ENCODE measurements around the gene GPR157.
"Not testable (repeated sequence)": the region's sequence is repeated elsewhere in the genome, so short reads cannot be mapped to it uniquely, and the experiment has no call there.

The GPR157 gene

DNA sequence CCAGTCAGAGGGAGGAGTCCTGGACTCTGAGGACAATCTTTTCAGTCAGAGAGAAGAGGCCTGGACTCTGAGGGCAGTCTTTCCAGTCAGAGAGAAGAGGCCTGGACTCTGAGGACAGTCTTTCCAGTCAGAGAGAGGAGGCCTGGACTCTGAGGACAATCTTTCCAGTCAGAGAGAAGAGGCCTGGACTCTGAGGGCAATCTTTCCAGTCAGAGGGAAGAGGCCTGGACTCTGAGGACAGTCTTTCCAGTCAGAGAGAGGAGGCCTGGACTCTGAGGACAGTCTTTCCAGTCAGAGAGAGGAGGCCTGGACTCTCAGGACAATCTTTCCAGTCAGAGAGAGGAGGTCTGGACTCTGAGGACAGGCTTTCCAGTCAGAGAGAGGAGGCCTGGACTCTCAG lies 26.5 kb upstream of the GPR157 start:
- not testable (repeated sequence) for H3K36me3 Mint-ChIP-seq (ENCODE audit: insufficient read depth); ATAC-seq (replicated peaks); H3K4me3 Mint-ChIP-seq; DNase-seq; H3K9me3 Mint-ChIP-seq; H3K4me1 Mint-ChIP-seq (ENCODE audit: low read depth in 2 of 2); H3K27ac Mint-ChIP-seq
- H3K27me3 Mint-ChIP-seq = peaks cover 0 to 15% of the 10 kb centered on the region in 2 donors

DNA sequence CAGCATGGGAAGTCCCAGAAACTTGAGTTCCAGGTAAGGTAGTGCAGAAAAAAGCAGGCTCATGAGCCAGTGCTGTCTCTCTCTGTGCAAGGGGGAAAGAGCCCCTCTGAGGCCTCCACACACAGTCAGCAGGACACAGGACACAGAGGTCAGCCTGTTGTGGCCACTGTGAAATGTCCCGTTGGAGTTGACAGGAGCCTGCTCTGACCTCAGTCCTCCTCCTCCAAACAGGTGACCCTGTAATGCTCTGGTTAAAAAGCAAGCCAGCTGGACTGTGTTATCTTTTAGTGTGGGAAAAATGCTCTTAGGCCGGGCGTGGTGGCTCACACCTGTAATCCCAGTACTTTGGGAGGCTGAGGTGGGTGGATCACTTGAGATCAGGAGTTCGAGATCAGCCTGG lies 24.2 kb upstream of the GPR157 start:
- no peak for ATAC-seq (replicated peaks)
- H3K27ac Mint-ChIP-seq = no peak overlapping the region
- no peak overlapping the region for H3K4me3 Mint-ChIP-seq
- peaks cover 5 to 23% of the 10 kb centered on the region in 2 donors for H3K27me3 Mint-ChIP-seq
- H3K4me1 Mint-ChIP-seq (ENCODE audit: low read depth in 2 of 2) = no peaks in the 10 kb centered on the region
- no peaks in the 10 kb centered on the region for H3K9me3 Mint-ChIP-seq
- H3K36me3 Mint-ChIP-seq (ENCODE audit: insufficient read depth) = peaks cover 4% of the 10 kb centered on the region
- no peak for DNase-seq

DNA sequence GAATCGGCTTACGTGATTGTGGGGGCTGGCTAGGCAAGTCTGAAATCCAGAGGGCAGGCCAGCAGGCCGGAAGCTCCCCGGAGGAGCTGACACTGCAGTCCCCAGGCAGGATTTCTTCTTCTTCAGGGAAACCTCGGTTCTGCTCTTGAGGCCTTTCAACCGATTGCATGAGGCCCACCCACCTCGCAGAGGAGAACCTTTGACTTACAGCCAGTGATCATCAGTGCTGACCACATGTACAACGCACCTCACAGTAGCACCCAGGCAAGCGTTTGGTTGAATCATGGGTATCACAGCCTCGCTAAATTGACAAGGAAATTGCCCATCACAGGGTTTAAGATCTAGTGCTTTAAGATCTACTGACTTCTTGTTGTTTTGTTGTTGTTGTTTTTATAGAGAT lies 23.6 kb upstream of the GPR157 start:
- H3K9me3 Mint-ChIP-seq = no peaks in the 10 kb centered on the region
- H3K27me3 Mint-ChIP-seq = peaks cover 5 to 20% of the 10 kb centered on the region in 2 donors
- H3K4me3 Mint-ChIP-seq = no peak overlapping the region
- H3K36me3 Mint-ChIP-seq (ENCODE audit: insufficient read depth) = peaks cover 4% of the 10 kb centered on the region
- no peak for DNase-seq
- ATAC-seq (replicated peaks) = no peak
- no peaks in the 10 kb centered on the region for H3K4me1 Mint-ChIP-seq (ENCODE audit: low read depth in 2 of 2)
- H3K27ac Mint-ChIP-seq = no peak overlapping the region

DNA sequence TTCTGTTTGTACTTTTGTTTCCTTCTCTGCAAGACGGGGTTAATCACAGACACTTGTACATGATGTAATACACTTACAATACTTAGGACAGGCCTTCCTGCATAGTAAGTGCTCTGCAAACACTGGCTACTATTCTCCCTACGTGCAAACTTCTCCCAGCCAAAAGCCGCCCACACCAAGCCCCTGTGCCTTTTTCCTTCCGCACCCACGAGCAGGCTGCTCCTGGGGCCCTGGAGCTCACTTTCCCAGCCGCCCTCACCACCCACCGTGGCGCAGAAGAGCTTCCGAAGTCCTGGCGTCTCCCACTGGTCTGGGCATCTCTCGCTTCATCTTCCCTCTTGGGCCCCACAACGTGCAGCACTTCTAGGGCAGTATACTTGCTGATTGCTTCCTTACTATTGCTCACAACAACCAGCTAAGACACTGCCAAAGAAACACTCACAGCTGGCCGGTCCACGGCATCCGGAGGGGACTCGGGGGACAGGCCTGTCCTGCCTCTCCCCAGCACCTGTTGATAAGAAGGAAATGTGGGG lies 22.5 kb upstream of the GPR157 start:
- Mint-ChIP-seq H3K9me3 (no peaks in the 10 kb centered on the region), H3K4me3 (no peak overlapping the region), H3K27ac (no peak overlapping the region), H3K27me3 (peaks cover 5 to 8% of the 10 kb centered on the region in 2 donors), H3K4me1 (ENCODE audit: low read depth in 2 of 2) (no peaks in the 10 kb centered on the region), H3K36me3 (ENCODE audit: insufficient read depth) (peaks cover 4% of the 10 kb centered on the region)
- ATAC-seq (replicated peaks) (no peak), DNase-seq (no peak)

DNA sequence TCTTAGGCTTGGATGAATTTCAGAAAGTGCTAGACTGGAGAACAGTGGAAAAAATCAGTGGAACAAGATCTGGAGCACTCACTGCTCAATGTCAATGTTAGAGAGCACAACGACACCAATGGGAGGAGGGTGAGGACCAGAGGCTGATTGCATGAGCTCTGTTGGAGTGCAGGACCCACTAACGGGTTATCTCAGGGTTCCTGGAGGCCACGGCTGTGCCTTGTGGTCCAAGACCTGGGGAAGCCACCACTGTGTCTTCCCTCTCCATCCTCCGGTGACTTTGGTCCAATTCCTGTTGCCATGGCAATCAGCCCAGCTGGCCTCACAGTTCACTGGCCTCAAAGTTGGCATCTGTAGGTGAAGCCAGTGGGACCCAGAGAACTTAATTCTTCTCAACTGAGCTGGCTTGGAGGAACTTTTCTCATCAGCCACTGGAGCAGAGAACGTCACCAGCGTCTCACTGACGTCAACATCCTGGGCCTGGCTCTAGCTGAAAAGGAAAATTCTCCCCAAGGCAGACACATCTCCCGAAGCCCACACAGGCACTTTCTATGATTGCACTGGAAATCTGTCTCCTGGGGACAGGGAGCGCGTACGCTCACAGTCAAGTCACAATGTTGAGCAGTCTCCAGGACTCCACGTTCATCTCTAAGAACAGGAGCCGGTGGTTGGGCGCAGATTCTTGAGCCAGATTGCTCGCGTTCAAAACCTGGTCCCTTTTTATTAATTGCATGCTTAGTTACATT lies 21.9 kb upstream of the GPR157 start:
- ATAC-seq (replicated peaks) (no peak), DNase-seq (no peak)
- Mint-ChIP-seq H3K4me1 (ENCODE audit: low read depth in 2 of 2) (no peaks in the 10 kb centered on the region), H3K9me3 (no peaks in the 10 kb centered on the region), H3K4me3 (no peak overlapping the region), H3K36me3 (ENCODE audit: insufficient read depth) (peaks cover 4% of the 10 kb centered on the region), H3K27me3 (peaks cover 5 to 8% of the 10 kb centered on the region in 2 donors), H3K27ac (no peak overlapping the region)

DNA sequence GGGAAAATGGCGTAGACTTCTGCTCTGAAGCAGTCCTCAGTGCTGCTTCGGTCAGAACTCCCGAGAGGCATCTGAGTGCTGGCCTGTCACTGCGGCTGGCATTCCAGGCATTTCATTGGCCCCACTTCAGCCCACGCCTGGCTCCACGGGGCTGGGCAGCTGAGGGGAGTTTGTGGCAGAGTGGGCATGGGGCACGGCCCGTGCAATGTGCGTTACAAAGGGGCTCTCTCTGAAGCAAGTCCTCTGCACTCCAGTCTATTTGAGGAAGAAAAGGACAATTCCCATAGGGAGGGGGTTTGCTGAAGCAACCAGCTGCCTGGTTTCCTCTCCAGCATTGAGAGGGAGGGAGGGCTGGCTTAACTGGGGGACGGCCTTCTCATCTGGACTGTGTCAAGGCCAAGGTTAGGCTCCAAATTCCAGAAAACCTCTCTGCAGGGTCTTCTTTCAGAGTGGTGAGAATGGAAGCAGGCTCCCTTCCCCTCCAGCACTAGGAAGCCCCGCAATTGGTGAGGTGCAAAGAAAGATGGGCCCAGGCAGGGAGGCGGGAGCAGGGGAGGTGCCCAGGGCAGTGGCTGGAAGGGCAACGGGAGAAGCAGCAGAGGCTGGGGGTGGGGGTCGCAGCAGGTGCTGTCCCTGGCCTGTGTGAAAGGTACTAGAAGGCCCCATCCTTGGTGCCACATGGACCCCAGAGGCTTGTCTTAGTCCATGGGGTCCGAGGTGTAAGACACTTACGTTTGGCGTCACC lies 21.1 kb upstream of the GPR157 start:
- H3K27ac Mint-ChIP-seq = no peak overlapping the region
- H3K9me3 Mint-ChIP-seq = no peaks in the 10 kb centered on the region
- peaks cover 5 to 8% of the 10 kb centered on the region in 2 donors for H3K27me3 Mint-ChIP-seq
- DNase-seq = no peak
- no peaks in the 10 kb centered on the region for H3K4me1 Mint-ChIP-seq (ENCODE audit: low read depth in 2 of 2)
- no peak overlapping the region for H3K4me3 Mint-ChIP-seq
- peaks cover 4% of the 10 kb centered on the region for H3K36me3 Mint-ChIP-seq (ENCODE audit: insufficient read depth)
- no peak for ATAC-seq (replicated peaks)

DNA sequence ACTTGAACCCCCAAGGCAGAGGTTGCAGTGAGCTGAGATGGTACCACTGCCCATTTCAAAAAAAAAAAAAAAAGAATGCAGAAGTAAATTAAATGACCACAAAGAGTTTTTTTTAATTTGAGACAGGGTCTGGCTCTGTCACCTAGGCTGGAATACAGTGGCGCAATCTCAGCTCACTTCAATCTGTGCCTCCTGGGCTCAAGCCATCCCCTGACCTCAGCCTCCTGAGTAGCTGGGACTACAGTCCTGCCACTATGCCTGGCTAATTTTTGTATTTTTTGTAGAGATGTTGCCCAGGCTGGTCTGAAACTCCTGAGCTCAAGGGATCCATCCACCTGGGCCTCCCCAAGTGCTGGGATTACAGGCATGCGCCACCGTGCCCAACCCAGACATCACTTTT lies 20.2 kb upstream of the GPR157 start:
- no peaks in the 10 kb centered on the region for H3K9me3 Mint-ChIP-seq
- H3K27me3 Mint-ChIP-seq = peaks cover 5 to 8% of the 10 kb centered on the region in 2 donors
- H3K4me1 Mint-ChIP-seq (ENCODE audit: low read depth in 2 of 2) = no peaks in the 10 kb centered on the region
- no peak overlapping the region for H3K4me3 Mint-ChIP-seq
- ATAC-seq (replicated peaks) (no peak), DNase-seq (no peak)
- no peak overlapping the region for H3K27ac Mint-ChIP-seq
- peaks cover 4% of the 10 kb centered on the region for H3K36me3 Mint-ChIP-seq (ENCODE audit: insufficient read depth)

DNA sequence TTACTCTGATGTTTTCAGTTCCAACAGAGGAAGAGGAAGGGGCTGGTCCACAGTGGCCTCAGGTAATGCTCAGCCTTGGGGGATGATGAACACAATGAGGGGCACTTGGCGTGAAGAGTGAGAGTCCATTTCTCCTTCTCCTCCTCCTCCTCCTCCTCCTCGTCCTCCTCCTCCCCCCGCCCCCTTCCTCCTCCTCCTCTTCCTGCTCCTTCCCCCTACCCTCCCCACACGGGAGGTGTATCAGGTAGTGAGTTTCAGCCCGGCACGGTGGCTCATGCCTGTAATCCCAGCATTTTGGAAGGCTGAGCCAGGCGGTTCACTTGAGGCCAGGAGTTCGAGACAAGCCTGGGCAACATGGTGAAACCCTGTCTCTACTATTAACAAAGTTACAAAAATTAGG lies 17.3 kb upstream of the GPR157 start:
- DNase-seq = no peak
- no peaks in the 10 kb centered on the region for H3K9me3 Mint-ChIP-seq
- H3K27ac Mint-ChIP-seq = no peak overlapping the region
- no peak overlapping the region for H3K4me3 Mint-ChIP-seq
- ATAC-seq (replicated peaks) = no peak
- peaks cover under 1% of the 10 kb centered on the region for H3K36me3 Mint-ChIP-seq (ENCODE audit: insufficient read depth)
- H3K27me3 Mint-ChIP-seq = peaks cover 5 to 8% of the 10 kb centered on the region in 2 donors
- peaks cover 0 to 5% of the 10 kb centered on the region in 2 donors for H3K4me1 Mint-ChIP-seq (ENCODE audit: low read depth in 2 of 2)

DNA sequence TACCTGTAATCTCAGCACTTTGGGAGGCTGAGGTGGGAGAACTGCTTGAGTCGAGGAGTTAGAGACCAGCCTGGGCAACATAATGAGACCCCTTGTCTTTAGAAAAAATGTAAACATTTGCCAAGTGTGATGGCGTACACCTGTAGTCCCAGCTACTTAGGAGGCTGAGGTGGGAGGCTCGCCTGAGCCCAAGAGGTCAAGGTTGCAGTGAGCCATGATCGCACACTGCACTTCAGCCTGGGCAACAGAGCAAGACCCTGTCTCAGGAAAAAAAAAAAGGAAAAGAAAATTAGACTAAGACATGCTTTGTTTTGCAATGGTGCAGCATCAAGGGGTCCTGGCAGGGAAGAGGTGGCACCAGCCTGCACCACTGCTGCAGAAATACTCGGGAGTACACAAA lies 16.8 kb upstream of the GPR157 start:
- H3K27ac Mint-ChIP-seq = no peak overlapping the region
- H3K27me3 Mint-ChIP-seq = peaks cover 5 to 8% of the 10 kb centered on the region in 2 donors
- ATAC-seq (replicated peaks) (no peak), DNase-seq (no peak)
- peaks cover 0 to 5% of the 10 kb centered on the region in 2 donors for H3K4me1 Mint-ChIP-seq (ENCODE audit: low read depth in 2 of 2)
- no peaks in the 10 kb centered on the region for H3K9me3 Mint-ChIP-seq
- no peaks in the 10 kb centered on the region for H3K36me3 Mint-ChIP-seq (ENCODE audit: insufficient read depth)
- H3K4me3 Mint-ChIP-seq = no peak overlapping the region

DNA sequence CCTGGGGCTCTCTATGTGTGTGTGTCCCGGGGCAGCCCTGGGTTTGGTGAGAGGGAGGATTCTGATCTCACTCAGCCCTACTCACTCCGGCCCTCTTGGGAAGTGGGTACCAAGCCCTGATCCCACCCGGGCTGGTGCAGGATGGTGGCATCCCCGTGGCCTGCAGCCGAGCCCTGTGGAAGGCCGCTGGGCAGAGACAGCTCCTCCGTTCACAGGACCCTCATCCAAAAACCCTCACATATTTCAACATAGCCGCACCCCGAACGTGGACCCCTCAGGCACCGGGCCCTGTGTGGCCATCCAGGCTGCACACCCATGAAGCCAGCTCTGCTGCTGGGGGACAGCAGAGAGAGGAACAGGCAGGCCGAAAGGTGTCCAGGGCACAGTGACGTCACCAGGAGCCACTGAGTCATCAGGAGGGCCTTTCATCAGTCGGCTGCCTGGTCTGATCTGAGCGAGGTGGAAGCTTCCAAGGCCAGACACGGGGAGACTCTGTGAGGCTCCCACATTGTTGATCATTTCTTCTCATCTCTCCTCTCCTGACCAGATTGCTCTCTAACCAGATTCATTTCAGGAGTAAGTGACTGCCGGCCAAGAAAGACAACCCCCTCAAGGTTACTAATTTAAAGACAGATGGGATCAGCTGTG lies 16.2 kb upstream of the GPR157 start:
- H3K9me3 Mint-ChIP-seq = no peaks in the 10 kb centered on the region
- no peak overlapping the region for H3K27ac Mint-ChIP-seq
- peaks cover 5 to 9% of the 10 kb centered on the region in 2 donors for H3K27me3 Mint-ChIP-seq
- DNase-seq = no peak
- no peak overlapping the region for H3K4me3 Mint-ChIP-seq
- peaks cover 0 to 5% of the 10 kb centered on the region in 2 donors for H3K4me1 Mint-ChIP-seq (ENCODE audit: low read depth in 2 of 2)
- no peaks in the 10 kb centered on the region for H3K36me3 Mint-ChIP-seq (ENCODE audit: insufficient read depth)
- ATAC-seq (replicated peaks) = no peak

DNA sequence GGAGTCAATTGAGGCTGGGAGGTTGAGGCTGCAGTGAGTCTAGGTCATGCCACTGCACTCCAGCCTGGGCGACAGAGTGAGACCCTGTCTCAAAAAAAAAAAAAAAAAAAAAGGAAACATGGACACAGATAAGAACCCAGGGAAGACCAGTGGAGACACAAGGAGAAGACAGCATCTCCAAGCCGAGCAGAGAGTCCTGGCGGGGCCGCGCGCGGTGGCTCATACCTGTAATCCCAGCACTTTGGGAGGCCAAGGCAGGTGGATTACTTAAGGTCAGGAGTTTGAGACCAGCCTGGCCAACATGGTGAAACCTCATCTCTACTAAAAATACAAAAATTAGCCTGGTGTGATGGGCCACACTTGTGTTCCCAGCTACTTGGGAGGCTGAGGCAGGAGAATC lies 15.6 kb upstream of the GPR157 start:
- H3K4me3 Mint-ChIP-seq; H3K4me1 Mint-ChIP-seq (ENCODE audit: low read depth in 2 of 2); DNase-seq; H3K36me3 Mint-ChIP-seq (ENCODE audit: insufficient read depth); ATAC-seq (replicated peaks); H3K27ac Mint-ChIP-seq; H3K9me3 Mint-ChIP-seq: not testable (repeated sequence)
- peaks cover under 1 to 10% of the 10 kb centered on the region in 2 donors for H3K27me3 Mint-ChIP-seq

DNA sequence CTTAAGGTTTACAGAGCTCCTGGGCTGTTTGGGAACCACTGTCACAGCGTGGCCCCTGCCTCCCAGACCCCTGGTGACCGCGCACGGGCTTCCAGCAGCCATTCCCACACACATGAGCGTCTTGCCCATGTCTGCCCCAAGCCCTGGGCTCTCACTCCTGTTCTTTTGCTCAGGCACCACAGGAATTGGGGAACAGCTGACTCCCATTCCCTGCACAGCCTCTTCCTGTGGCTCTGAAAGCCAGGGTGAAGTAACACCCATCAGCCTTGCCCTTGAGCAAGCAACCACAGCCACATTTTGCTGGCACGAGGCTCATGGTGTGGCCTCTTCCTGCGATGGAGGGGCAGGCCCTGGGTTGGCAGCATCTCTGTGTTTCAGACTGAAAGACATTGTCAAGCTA lies 14.3 kb upstream of the GPR157 start:
- H3K36me3 Mint-ChIP-seq (ENCODE audit: insufficient read depth) = peaks cover 3% of the 10 kb centered on the region
- H3K4me3 Mint-ChIP-seq = no peak overlapping the region
- no peaks in the 10 kb centered on the region for H3K9me3 Mint-ChIP-seq
- DNase-seq (no peak), ATAC-seq (replicated peaks) (no peak)
- peaks cover 0 to 5% of the 10 kb centered on the region in 2 donors for H3K4me1 Mint-ChIP-seq (ENCODE audit: low read depth in 2 of 2)
- H3K27ac Mint-ChIP-seq = no peak overlapping the region
- peaks cover 0 to 18% of the 10 kb centered on the region in 2 donors for H3K27me3 Mint-ChIP-seq

DNA sequence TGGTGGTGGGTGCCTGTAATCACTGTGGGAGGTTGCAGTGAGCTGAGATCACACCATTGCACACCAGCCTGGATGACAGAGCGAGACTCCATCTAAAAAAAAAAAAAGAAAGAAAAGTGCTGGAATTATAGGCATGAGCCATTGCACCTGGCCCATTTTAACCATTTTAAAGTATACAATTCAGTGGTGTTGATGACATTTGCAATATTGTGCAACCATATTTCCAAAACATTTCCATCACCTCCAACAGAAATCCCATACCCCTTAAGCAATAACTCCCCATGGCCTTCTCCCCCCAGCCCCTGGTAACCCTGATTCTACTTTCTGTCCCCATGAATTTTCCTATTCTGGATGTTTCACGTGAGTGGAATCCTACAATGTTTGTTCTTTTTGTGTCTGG lies 11.0 kb upstream of the GPR157 start:
- Mint-ChIP-seq H3K27ac (no peak overlapping the region), H3K4me3 (no peak overlapping the region), H3K27me3 (peaks cover 10 to 30% of the 10 kb centered on the region in 2 donors), H3K4me1 (ENCODE audit: low read depth in 2 of 2) (peaks cover 0 to 5% of the 10 kb centered on the region in 2 donors), H3K36me3 (ENCODE audit: insufficient read depth) (peaks cover 3% of the 10 kb centered on the region), H3K9me3 (no peaks in the 10 kb centered on the region)
- ATAC-seq (replicated peaks) (no peak), DNase-seq (no peak)
